ENCODE measurements around the gene ACAD10. TPM values are rescaled to one million over a fixed set of nuclear protein-coding genes. Genes with fewer than 3 reads are reported as not detected.

ACAD10 gene
- total RNA-seq, 2 experiments from 2014 or later, result 15.0 to 35.3 TPM

DNA sequence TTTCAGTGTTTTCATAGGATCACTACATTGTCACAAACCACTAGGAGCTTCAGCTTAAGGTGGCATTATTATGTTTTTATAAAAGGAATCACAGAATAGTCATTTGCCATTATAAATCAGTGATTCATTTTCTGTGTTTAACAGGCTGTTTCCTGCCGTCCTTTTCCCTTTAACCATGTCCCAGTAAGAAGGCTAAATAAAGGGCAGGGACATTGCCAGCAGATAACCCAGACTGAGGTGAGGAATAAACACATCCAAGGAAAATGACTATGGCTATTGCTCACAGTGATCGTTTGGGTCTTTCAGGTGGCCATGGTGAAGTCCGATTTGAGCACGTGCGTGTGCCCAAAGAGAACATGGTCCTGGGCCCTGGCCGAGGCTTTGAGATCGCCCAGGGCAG, 63.0 kb downstream of the ACAD10 start:
- no peak overlapping the region for H3K4me2 ChIP-seq (ENCODE audit: low read length)
- no peaks in the 10 kb centered on the region for H3K4me1 ChIP-seq (ENCODE audit: insufficient read depth, low read length, poor library complexity, severe bottlenecking)
- intact Hi-C loops (cut with micrococcal nuclease; ENCODE audit: unreplicated experiment), result no loop called here
- ChIA-PET POLR2A (no interaction called here), CTCF (ENCODE audit: unreplicated experiment) (no interaction called here)
- H3K9me2 ChIP-seq (ENCODE audit: insufficient read depth, low read length), result no peaks in the 10 kb centered on the region
- DNase-seq (ENCODE audit: low spot score), result no peak
- BruUV-seq (replicated peaks), result no TSS peak
- H3K79me2 ChIP-seq (ENCODE audit: insufficient read depth, low read depth, low read length), result no peaks in the 10 kb centered on the region
- peaks cover 5% of the 10 kb centered on the region; the same call in 1 of the 2 replicates for H3K36me3 ChIP-seq (ENCODE audit: insufficient read depth, low read length)
- H3K9me3 ChIP-seq (ENCODE audit: low read length), result no peaks in the 10 kb centered on the region
- H2AFZ ChIP-seq (ENCODE audit: low read length), result no peak overlapping the region
- no peak overlapping the region for H3K4me3 ChIP-seq (ENCODE audit: low read depth, low read length, poor library complexity, severe bottlenecking)
- TF ChIP-seq EZH2phosphoT487 (IDR thresholded peaks at IDR 0.05; ENCODE audit: borderline replicate concordance, low read depth, low read length), result no peak
- TF ChIP-seq, protein P1, sequence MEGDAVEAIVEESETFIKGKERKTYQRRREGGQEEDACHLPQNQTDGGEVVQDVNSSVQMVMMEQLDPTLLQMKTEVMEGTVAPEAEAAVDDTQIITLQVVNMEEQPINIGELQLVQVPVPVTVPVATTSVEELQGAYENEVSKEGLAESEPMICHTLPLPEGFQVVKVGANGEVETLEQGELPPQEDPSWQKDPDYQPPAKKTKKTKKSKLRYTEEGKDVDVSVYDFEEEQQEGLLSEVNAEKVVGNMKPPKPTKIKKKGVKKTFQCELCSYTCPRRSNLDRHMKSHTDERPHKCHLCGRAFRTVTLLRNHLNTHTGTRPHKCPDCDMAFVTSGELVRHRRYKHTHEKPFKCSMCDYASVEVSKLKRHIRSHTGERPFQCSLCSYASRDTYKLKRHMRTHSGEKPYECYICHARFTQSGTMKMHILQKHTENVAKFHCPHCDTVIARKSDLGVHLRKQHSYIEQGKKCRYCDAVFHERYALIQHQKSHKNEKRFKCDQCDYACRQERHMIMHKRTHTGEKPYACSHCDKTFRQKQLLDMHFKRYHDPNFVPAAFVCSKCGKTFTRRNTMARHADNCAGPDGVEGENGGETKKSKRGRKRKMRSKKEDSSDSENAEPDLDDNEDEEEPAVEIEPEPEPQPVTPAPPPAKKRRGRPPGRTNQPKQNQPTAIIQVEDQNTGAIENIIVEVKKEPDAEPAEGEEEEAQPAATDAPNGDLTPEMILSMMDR (conservative IDR thresholded peaks at IDR 0.05; ENCODE audit: low read length), result no peak
- no peak overlapping the region for H3K27ac ChIP-seq (ENCODE audit: low read depth, low read length, poor library complexity, severe bottlenecking)
- H4K20me1 ChIP-seq (ENCODE audit: insufficient read depth, low read length), result no peaks in the 10 kb centered on the region

DNA sequence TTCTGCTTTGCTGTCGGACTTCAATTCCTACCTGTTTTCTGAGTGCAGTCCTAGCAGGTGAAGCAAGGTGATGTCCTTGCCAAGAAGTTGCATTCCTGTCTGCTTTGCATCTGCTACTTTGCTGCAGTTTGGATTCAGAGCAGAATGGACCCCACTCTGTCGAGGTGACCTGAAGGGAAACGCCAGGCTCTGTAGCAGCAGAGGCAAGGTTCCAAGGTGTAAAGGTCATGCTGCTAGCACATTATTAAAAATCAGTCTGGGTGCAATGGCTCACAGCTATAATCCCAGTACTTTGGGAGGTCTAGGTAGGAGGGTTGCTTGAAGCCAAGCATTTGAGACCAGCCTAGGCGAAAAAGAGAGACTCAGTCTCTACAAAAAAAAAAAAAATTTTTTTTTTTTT, 63.5 kb downstream of the ACAD10 start:
- ChIA-PET CTCF (ENCODE audit: unreplicated experiment) (no interaction called here), POLR2A (no interaction called here)
- no peak for DNase-seq (ENCODE audit: low spot score)
- Histone ChIP-seq H3K27ac (ENCODE audit: low read depth, low read length, poor library complexity, severe bottlenecking) (no peak overlapping the region), H3K36me3 (ENCODE audit: insufficient read depth, low read length) (peaks cover 5% of the 10 kb centered on the region; the same call in 1 of the 2 replicates), H3K4me2 (ENCODE audit: low read length) (no peak overlapping the region), H4K20me1 (ENCODE audit: insufficient read depth, low read length) (no peaks in the 10 kb centered on the region), H3K4me1 (ENCODE audit: insufficient read depth, low read length, poor library complexity, severe bottlenecking) (no peaks in the 10 kb centered on the region), H3K79me2 (ENCODE audit: insufficient read depth, low read depth, low read length) (no peaks in the 10 kb centered on the region), H3K4me3 (ENCODE audit: low read depth, low read length, poor library complexity, severe bottlenecking) (no peak overlapping the region), H3K9me2 (ENCODE audit: insufficient read depth, low read length) (no peaks in the 10 kb centered on the region), H2AFZ (ENCODE audit: low read length) (no peak overlapping the region), H3K9me3 (ENCODE audit: low read length) (no peaks in the 10 kb centered on the region)
- TF ChIP-seq EZH2phosphoT487 (IDR thresholded peaks at IDR 0.05; ENCODE audit: borderline replicate concordance, low read depth, low read length), result no peak
- TF ChIP-seq, protein P1 (conservative IDR thresholded peaks at IDR 0.05; ENCODE audit: low read length), result no peak
- no TSS peak for BruUV-seq (replicated peaks)
- intact Hi-C loops (cut with micrococcal nuclease; ENCODE audit: unreplicated experiment), result no loop called here

DNA sequence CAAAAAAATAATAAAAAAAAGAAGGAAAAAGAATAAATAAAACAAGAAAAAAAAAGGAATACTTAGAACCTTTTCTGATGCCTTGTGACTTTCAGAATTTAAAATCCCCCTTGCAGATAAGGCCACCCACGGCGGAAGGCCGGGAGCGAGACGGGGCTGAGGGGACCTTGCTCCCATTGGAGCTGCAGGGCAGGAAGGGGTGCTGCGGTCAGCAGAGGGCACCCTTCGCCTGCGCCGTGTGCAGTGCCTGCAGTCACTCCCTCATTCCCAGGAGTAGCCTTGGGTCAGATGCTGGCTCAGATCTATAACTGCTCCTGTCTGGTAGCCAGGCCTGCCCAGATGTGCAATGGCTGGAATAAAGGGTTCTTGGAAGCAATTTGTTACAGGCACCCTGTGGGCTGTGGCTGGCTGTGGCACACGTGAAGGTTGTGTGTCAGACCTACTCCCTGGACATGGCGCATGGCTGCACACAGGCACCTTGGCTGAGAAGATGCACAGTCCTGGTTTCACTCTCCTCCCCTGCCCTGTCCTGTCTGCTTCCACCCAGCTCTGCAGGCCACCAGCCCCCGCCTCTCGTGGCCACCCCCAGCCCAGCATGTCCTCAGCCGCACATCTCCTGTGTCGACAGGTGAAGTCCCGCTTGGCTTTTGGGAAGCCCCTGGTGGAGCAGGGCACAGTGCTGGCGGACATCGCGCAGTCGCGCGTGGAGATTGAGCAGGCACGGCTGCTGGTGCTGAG, 67.5 kb downstream of the ACAD10 start:
- H3K9me3 ChIP-seq (ENCODE audit: low read length), result no peaks in the 10 kb centered on the region
- H3K36me3 ChIP-seq (ENCODE audit: insufficient read depth, low read length), result peaks cover 5% of the 10 kb centered on the region; the same call in 1 of the 2 replicates
- TF ChIP-seq EZH2phosphoT487 (IDR thresholded peaks at IDR 0.05; ENCODE audit: borderline replicate concordance, low read depth, low read length), result no peak
- TF ChIP-seq, protein P1 (conservative IDR thresholded peaks at IDR 0.05; ENCODE audit: low read length), result peak; percentile 90
- no peak overlapping the region for H3K27ac ChIP-seq (ENCODE audit: low read depth, low read length, poor library complexity, severe bottlenecking)
- peaks cover 12% of the 10 kb centered on the region for H3K4me1 ChIP-seq (ENCODE audit: insufficient read depth, low read length, poor library complexity, severe bottlenecking)
- no peaks in the 10 kb centered on the region for H4K20me1 ChIP-seq (ENCODE audit: insufficient read depth, low read length)
- ChIA-PET CTCF (ENCODE audit: unreplicated experiment) (interaction anchor here (1.1 to 1.4 kb wide), 2 partner anchors 59 to 60 kb away, joined by 5 to 7 read pairs; no protein-coding TSS in a partner anchor), POLR2A (interaction anchor here (0.6 to 1.3 kb wide), 7 partner anchors 11 to 60 kb away, joined by 3 to 4 read pairs (median 3); no protein-coding TSS in a partner anchor)
- H3K4me2 ChIP-seq (ENCODE audit: low read length), result no peak overlapping the region
- H3K4me3 ChIP-seq (ENCODE audit: low read depth, low read length, poor library complexity, severe bottlenecking), result no peak overlapping the region
- BruUV-seq (replicated peaks), result no TSS peak
- H3K79me2 ChIP-seq (ENCODE audit: insufficient read depth, low read depth, low read length), result no peaks in the 10 kb centered on the region
- intact Hi-C loops (cut with micrococcal nuclease; ENCODE audit: unreplicated experiment), result loop anchor here (1.0 to 2.0 kb wide), 3 partner anchors 35 to 67 kb away; partner anchors contain the start of gene ACAD10
- DNase-seq (ENCODE audit: low spot score), result peak; percentile 51
- H2AFZ ChIP-seq (ENCODE audit: low read length), result no peak overlapping the region
- H3K9me2 ChIP-seq (ENCODE audit: insufficient read depth, low read length), result no peaks in the 10 kb centered on the region
